ENCODE measurements around the gene SERF2. TPM values are rescaled to one million over a fixed set of nuclear protein-coding genes. Genes with fewer than 3 reads are reported as not detected.

SERF2 gene
- total and polyA plus RNA-seq, 8 donors: 501 to 1,311 (median 566) TPM

GRCh38 chr15:43776101-43776717, 15.9 kb upstream of the SERF2 start:
- Histone ChIP-seq H3K4me3 (peak overlapping the region; percentile 52 to 71), H3K27ac (peak overlapping the region; percentile 90 to 92), H3K27me3 (no peaks in the 10 kb centered on the region), H3K9me3 (no peaks in the 10 kb centered on the region), H3K36me3 (peaks cover 0 to 33% of the 10 kb centered on the region in 2 donors), H3K4me1 (peaks cover 0 to 32% of the 10 kb centered on the region in 2 donors)
- ATAC-seq (peak; percentile 39), DNase-seq (peak in 3 of 4 donors; percentile 16 to 80 (median 56))
- intact Hi-C loops (cut with DNase I): no loop called here
- TF ChIP-seq CTCF (IDR thresholded peaks at IDR 0.05): no peak

- Histone ChIP-seq H3K27ac (peak within 1 kb of the TSS; percentile 90 to 92), H3K36me3 (peaks cover 0 to 28% of the 10 kb centered on the region in 2 donors), H3K4me3 (peak within 1 kb of the TSS; percentile 52 to 71), H3K4me1 (peaks cover 0 to 27% of the 10 kb centered on the region in 2 donors), H3K27me3 (no peaks in the 10 kb centered on the region), H3K9me3 (no peaks in the 10 kb centered on the region)
- intact Hi-C loops (cut with DNase I): no loop called here
- DNase-seq: peak; percentile 68 to 96 (median 81)
- TF ChIP-seq CTCF (IDR thresholded peaks at IDR 0.05): no peak
- peak; percentile 92 for ATAC-seq
Observed at GRCh38 chr15:43776718-43777266, 15.3 kb upstream of the SERF2 start, which contains the start of gene ELL3. TSS of gene ELL3 (minus strand) at chr15:43776966. CDS start at chr15:43776901, 65 bp downstream.

GRCh38 chr15:43777267-43777914, 14.7 kb upstream of the SERF2 start:
- TF ChIP-seq CTCF (IDR thresholded peaks at IDR 0.05): peak; percentile 55 to 71
- Histone ChIP-seq H3K4me1 (peaks cover 0 to 23% of the 10 kb centered on the region in 2 donors), H3K27me3 (no peaks in the 10 kb centered on the region), H3K9me3 (no peaks in the 10 kb centered on the region), H3K36me3 (peaks cover 0 to 22% of the 10 kb centered on the region in 2 donors), H3K4me3 (peak overlapping the region; percentile 52 to 71), H3K27ac (peak overlapping the region; percentile 90 to 92)
- ATAC-seq (peak; percentile 79), DNase-seq (peak; percentile 72 to 92 (median 78))
- intact Hi-C loops (cut with DNase I): no loop called here

- no peak for ATAC-seq
- Histone ChIP-seq H3K9me3 (no peaks in the 10 kb centered on the region), H3K4me1 (peaks cover 0 to 23% of the 10 kb centered on the region in 2 donors), H3K36me3 (peaks cover 0 to 5% of the 10 kb centered on the region in 2 donors), H3K27ac (no peak overlapping the region), H3K27me3 (no peaks in the 10 kb centered on the region), H3K4me3 (no peak overlapping the region)
- no peak for TF ChIP-seq CTCF (IDR thresholded peaks at IDR 0.05)
- intact Hi-C loops (cut with DNase I): no loop called here
- no peak for DNase-seq
Observed at GRCh38 chr15:43779016-43779415, 13.1 kb upstream of the SERF2 start.

GRCh38 chr15:43789409-43789808, 2.7 kb upstream of the SERF2 start:
- ATAC-seq (no peak), DNase-seq (no peak)
- no peak for TF ChIP-seq CTCF (IDR thresholded peaks at IDR 0.05)
- Histone ChIP-seq H3K4me3 (no peak overlapping the region), H3K27me3 (no peaks in the 10 kb centered on the region), H3K27ac (no peak overlapping the region), H3K9me3 (no peaks in the 10 kb centered on the region), H3K4me1 (peaks cover 11 to 18% of the 10 kb centered on the region in 2 donors), H3K36me3 (peaks cover 0 to 11% of the 10 kb centered on the region in 2 donors)
- intact Hi-C loops (cut with DNase I): no loop called here

All from left lung (tissue), 10 donors.